ENCODE data around the gene GOLGA6L7. TPM values are rescaled to one million over a fixed set of nuclear protein-coding genes. Genes with fewer than 3 reads are reported as not detected.
"Not testable (repeated sequence)": the region's sequence is repeated elsewhere in the genome, so short reads cannot be mapped to it uniquely, and the experiment has no call there.

The GOLGA6L7 gene
- total RNA-seq (not detected in 2 replicates), polyA plus RNA-seq (not detected in 2 replicates), polyA minus RNA-seq (not detected in 2 replicates)
- total RNA-seq (2013): not detected

DNA sequence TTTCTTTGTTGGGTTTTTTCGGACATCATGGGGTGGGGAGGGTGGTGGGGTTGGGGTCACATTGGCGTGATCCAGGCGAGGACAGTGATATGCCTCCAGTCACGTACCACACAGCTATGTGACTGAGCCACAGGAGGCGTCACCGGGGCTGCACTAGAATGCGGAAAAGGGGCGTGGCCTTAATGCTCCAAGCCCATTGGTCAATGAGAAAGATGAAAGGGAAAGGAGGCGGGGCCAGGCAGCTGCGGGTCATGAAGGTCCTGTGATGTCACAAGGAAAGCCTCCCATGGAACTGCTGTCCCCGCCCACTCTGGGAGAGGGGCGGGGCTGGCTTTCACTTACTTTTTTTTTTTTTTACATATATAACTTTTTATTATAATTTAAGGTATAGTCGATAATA is at the start of gene GOLGA6L7:
TSS of gene GOLGA6L7 (minus strand) at position 124 of the 400 bp plus-strand sequence. CDS start at position 29, 95 bp downstream.
- H3K27ac ChIP-seq (ENCODE audit: low read length in 2 of 2); CTCF ChIA-PET; intact Hi-C loops (cut with micrococcal nuclease); H3K4me3 ChIP-seq (ENCODE audit: control extremely low read depth in 1 of 5, extremely low read depth in 1 of 5, insufficient read depth in 1 of 5, low read depth in 2 of 5, low read length in 4 of 5); H3K9me3 Mint-ChIP-seq (ENCODE audit: insufficient read depth); H3K4me3 Mint-ChIP-seq; H3K27ac Mint-ChIP-seq; H3K36me3 ChIP-seq (replicated peaks in 1 of 2; ENCODE audit: control extremely low read depth in 1 of 2, control insufficient read depth in 1 of 2, extremely low read depth in 1 of 2, insufficient read depth in 2 of 2, low read length in 1 of 2); ATAC-seq (ENCODE audit: low read depth); DNase-seq; H4K20me1 ChIP-seq (ENCODE audit: control insufficient read depth, insufficient read depth, low read length, poor library complexity, severe bottlenecking); H3K9ac ChIP-seq (ENCODE audit: low read length); H3K4me1 Mint-ChIP-seq; H3K79me2 ChIP-seq (ENCODE audit: control insufficient read depth, insufficient read depth, low read length); H3K4me1 ChIP-seq (ENCODE audit: control insufficient read depth in 2 of 2, insufficient read depth in 2 of 2, low read length in 2 of 2); H3K9me3 ChIP-seq (ENCODE audit: control extremely low read depth in 1 of 3, control insufficient read depth in 2 of 3, insufficient read depth in 1 of 3, low read length in 2 of 3); H3K4me2 ChIP-seq (replicated peaks; ENCODE audit: low read depth, low read length, poor library complexity, severe bottlenecking); H2AFZ ChIP-seq (ENCODE audit: insufficient read depth, low read depth, low read length, poor library complexity, severe bottlenecking); H3K27me3 ChIP-seq (replicated peaks in 1 of 4; ENCODE audit: control extremely low read depth in 1 of 4, control insufficient read depth in 3 of 4, insufficient read depth in 4 of 4, low read length in 3 of 4); H3K27me3 Mint-ChIP-seq; POLR2A ChIA-PET: not testable (repeated sequence)
- WGBS (ENCODE audit: insufficient coverage): 93% methylated on average over 9 of the region's 13 CpGs

DNA sequence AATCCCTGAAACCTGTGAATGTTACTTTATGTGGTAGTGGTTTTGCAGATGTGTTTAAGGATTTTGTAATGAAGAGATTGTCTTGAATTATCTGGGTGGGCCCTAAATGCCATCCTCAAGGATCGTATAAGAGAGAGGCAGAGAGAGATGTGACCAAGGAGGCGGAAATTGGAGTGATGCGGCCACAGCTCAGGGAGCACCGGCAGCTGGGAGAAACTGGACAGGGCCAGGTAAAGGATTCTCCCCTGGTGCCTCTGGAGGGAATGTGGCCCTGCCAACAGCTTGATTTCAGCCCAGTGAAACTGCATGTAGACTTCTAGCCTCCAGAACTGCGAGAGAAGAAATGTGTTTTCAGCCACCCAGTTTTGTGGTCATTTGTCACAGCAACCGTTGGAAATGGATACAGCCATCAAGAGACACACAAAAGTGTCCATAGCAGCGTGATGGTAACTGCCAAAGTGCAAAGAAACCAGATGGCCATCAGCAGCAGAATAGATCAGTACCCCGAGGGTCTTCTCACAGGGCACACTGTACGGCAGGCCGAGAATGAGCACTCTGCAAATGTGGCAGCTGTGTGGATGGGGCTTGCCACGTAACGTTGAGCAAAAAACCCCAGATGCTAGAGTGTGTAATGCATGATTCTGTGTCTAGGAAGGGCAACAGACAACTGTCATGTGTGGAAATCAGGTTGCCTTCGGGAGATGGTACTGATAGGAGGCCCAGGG is 49.6 kb upstream of the GOLGA6L7 start:
- H2AFZ ChIP-seq (ENCODE audit: insufficient read depth, low read depth, low read length, poor library complexity, severe bottlenecking): no peak overlapping the region
- TF ChIP-seq EZH2 (IDR thresholded peaks at IDR 0.05; ENCODE audit: borderline replicate concordance, insufficient read depth, low read depth, low read length, poor library complexity, severe bottlenecking): no peak
- TF ChIP-seq, protein P1, sequence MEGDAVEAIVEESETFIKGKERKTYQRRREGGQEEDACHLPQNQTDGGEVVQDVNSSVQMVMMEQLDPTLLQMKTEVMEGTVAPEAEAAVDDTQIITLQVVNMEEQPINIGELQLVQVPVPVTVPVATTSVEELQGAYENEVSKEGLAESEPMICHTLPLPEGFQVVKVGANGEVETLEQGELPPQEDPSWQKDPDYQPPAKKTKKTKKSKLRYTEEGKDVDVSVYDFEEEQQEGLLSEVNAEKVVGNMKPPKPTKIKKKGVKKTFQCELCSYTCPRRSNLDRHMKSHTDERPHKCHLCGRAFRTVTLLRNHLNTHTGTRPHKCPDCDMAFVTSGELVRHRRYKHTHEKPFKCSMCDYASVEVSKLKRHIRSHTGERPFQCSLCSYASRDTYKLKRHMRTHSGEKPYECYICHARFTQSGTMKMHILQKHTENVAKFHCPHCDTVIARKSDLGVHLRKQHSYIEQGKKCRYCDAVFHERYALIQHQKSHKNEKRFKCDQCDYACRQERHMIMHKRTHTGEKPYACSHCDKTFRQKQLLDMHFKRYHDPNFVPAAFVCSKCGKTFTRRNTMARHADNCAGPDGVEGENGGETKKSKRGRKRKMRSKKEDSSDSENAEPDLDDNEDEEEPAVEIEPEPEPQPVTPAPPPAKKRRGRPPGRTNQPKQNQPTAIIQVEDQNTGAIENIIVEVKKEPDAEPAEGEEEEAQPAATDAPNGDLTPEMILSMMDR (IDR thresholded peaks at IDR 0.05): no peak
- WGBS (ENCODE audit: insufficient coverage): 93% methylated on average over 12 of the region's 13 CpGs
- H3K4me1 ChIP-seq (ENCODE audit: control insufficient read depth in 2 of 2, insufficient read depth in 2 of 2, low read length in 2 of 2): no peaks in the 10 kb centered on the region
- no peak for DNase-seq
- H3K9me3 ChIP-seq (ENCODE audit: control extremely low read depth in 1 of 3, control insufficient read depth in 2 of 3, insufficient read depth in 1 of 3, low read length in 2 of 3): peaks cover 0 to 4% (median 0%) of the 10 kb centered on the region in 3 donors
- ChIA-PET POLR2A (no interaction called here), CTCF (no interaction called here)
- no peaks in the 10 kb centered on the region for H3K27me3 Mint-ChIP-seq
- no peak overlapping the region for H3K9ac ChIP-seq (ENCODE audit: low read length)
- intact Hi-C loops (cut with micrococcal nuclease): no loop called here
- no peaks in the 10 kb centered on the region for H3K27me3 ChIP-seq (replicated peaks in 1 of 4; ENCODE audit: control extremely low read depth in 1 of 4, control insufficient read depth in 3 of 4, insufficient read depth in 4 of 4, low read length in 3 of 4)
- H3K9me3 Mint-ChIP-seq (ENCODE audit: insufficient read depth): no peaks in the 10 kb centered on the region
- ATAC-seq (ENCODE audit: low read depth): no peak
- no peaks in the 10 kb centered on the region for H4K20me1 ChIP-seq (ENCODE audit: control insufficient read depth, insufficient read depth, low read length, poor library complexity, severe bottlenecking)
- no peak overlapping the region for H3K27ac ChIP-seq (ENCODE audit: low read length in 2 of 2)
- H3K79me2 ChIP-seq (ENCODE audit: control insufficient read depth, insufficient read depth, low read length): no peaks in the 10 kb centered on the region
- no peak overlapping the region for H3K4me3 ChIP-seq (ENCODE audit: control extremely low read depth in 1 of 5, extremely low read depth in 1 of 5, insufficient read depth in 1 of 5, low read depth in 2 of 5, low read length in 4 of 5)
- no peak overlapping the region for H3K4me3 Mint-ChIP-seq
- no peaks in the 10 kb centered on the region for H3K4me1 Mint-ChIP-seq
- peak overlapping the region; percentile 32 for H3K27ac Mint-ChIP-seq
- no peak overlapping the region for H3K4me2 ChIP-seq (replicated peaks; ENCODE audit: low read depth, low read length, poor library complexity, severe bottlenecking)
- H3K36me3 ChIP-seq (replicated peaks in 1 of 2; ENCODE audit: control extremely low read depth in 1 of 2, control insufficient read depth in 1 of 2, extremely low read depth in 1 of 2, insufficient read depth in 2 of 2, low read length in 1 of 2): no peaks in the 10 kb centered on the region

Data from B cell (primary cell).